Testis (tissue), 2 donors: Measurements from ENCODE around the gene CLIP3.

Experiments
- CTCF ChIP-seq, 3 experiments: fragments of 450-650 bp in 2 of 3; fragments of 200-600 bp in 1 of 3; sonication (generic) in 1 of 3; IDR thresholded peaks; one replicate each; pipeline ENCODE4 v1.5.1; 2016 to 2019; ENCODE audit warnings: antibody characterized with exemption in 3 of 3, mild to moderate bottlenecking in 2 of 3, moderate library complexity in 1 of 3
- POLR2A ChIP-seq: fragments of 450-650 bp; IDR thresholded peaks from one replicate; pipeline ENCODE4 v1.6.1; 2017; ENCODE audit warnings: antibody characterized with exemption, mild to moderate bottlenecking, moderate library complexity

DNA sequence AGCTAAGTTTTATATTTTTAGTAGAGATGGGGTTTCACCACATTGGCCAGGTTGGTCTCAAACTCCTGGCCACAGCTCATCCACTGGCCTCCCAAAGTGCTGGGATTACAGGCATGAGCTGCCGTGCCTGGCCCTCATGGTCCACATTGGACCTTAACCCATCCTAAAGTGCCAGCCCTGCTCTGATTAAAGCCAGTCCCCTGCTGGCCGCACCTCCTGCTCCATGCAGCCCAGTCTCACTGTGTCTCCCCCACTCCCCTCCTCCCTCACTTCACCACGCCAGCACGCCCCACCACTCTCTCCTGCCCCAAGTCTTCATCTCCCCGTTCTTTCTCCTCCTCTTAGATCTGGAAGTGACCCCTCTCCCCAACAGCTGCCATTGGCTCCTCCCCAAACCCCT, 54.4 kb downstream of the CLIP3 start:
- TF ChIP-seq POLR2A (no peak), CTCF (IDR thresholded peaks at IDR 0.05) (no peak)
